GM12878 (cell line): ENCODE data around the gene ZDHHC14. TPM values are rescaled to one million over a fixed set of nuclear protein-coding genes. Genes with fewer than 3 reads are reported as not detected.
A peak's percentile ranks its signal among the peaks of the same experiment; 100 is the strongest.

Source experiments
- ATAC-seq: fragments of 200-7000 bp; cut with Tn5 transposase; 3 replicates; pipeline ENCODE4 v1.9.1; 2020; ENCODE audit warnings: mild to moderate bottlenecking, moderate library complexity
- BruUV-seq: library from RNA; stranded (reverse); fragments of 400-500 nt; replicated peaks from 2 replicates; lab custom pipeline; 2021; lab: Mats Ljungman, UMichigan
- CTCF ChIA-PET: fragments of 300-600 bp; sonication (Branson Sonifier 250); formaldehyde crosslinking; extraction: SDS; loops from one replicate; lab custom pipeline; 2021; ENCODE audit warnings: inconsistent platforms; lab: Yijun Ruan, JAX
- POLR2A ChIA-PET: fragments of 350-600 bp; formaldehyde crosslinking; extraction: SDS; loops from one replicate; lab custom pipeline; 2021; ENCODE audit warnings: inconsistent platforms; lab: Charles Lee
- RAD21 ChIA-PET: fragments of 300-600 bp; sonication (Branson Sonifier 250); formaldehyde crosslinking; loops from one replicate; lab custom pipeline; 2023; ENCODE audit warnings: antibody characterized with exemption; ENCODE audit not compliant: unreplicated experiment; lab: Charles Lee
- SMC1A ChIA-PET: fragments of 300-600 bp; sonication (Branson Sonifier 250); formaldehyde crosslinking; loops from one replicate; lab custom pipeline; 2023; ENCODE audit not compliant: unreplicated experiment, uncharacterized antibody; lab: Charles Lee
- DNase-seq: peaks from one replicate; pipeline ENCODE4 v3.0.0-alpha.2; 2011; ENCODE audit warnings: low read depth, low spot score
- FAIRE-seq: peaks from 3 replicates; lab custom pipeline; 2011; peaks lifted over from hg19 to GRCh38; lab: Jason Lieb, UNC
- H2AFZ ChIP-seq: 2 replicates; pipeline ENCODE4 v1.6.0; 2011; ENCODE audit warnings: low read depth, low read length, control low read depth; ENCODE audit not compliant: control insufficient read depth
- H3K27ac ChIP-seq: 2 replicates; pipeline ENCODE4 v1.5.1; 2011; ENCODE audit warnings: control low read depth; ENCODE audit not compliant: control insufficient read depth, insufficient read depth
- H3K27me3 ChIP-seq, 2 experiments: replicated peaks in 1 of 2; 2 replicates each; pipeline versions ENCODE4 v1.6.0 to v1.6.1; 2011; ENCODE audit warnings: low read length in 1 of 2; ENCODE audit not compliant: control insufficient read depth in 2 of 2, insufficient read depth in 2 of 2
- H3K36me3 ChIP-seq, 2 experiments: 2 replicates each; pipeline ENCODE4 v1.5.1; 2011; ENCODE audit warnings: low read length in 1 of 2; ENCODE audit not compliant: control insufficient read depth in 2 of 2, insufficient read depth in 2 of 2
- H3K4me1 ChIP-seq: 2 replicates; pipeline ENCODE4 v1.6.1; 2011; ENCODE audit warnings: mild to moderate bottlenecking, low read length, moderate library complexity, mixed read lengths; ENCODE audit not compliant: control insufficient read depth, insufficient read depth
- H3K4me2 ChIP-seq: 2 replicates; pipeline ENCODE4 v1.6.0; 2011; ENCODE audit warnings: control low read depth; ENCODE audit not compliant: control insufficient read depth, insufficient read depth
- H3K4me3 ChIP-seq: fragments of 200-600 bp; sonication (generic); 2 replicates; pipeline ENCODE4 v1.5.1; 2016
- H3K79me2 ChIP-seq: 2 replicates; pipeline ENCODE4 v1.6.0; 2011; ENCODE audit warnings: low read length; ENCODE audit not compliant: control insufficient read depth, insufficient read depth
- H3K9ac ChIP-seq: 2 replicates; pipeline ENCODE4 v1.8.0; 2011; ENCODE audit warnings: low read length, control low read depth, mixed read lengths; ENCODE audit not compliant: control insufficient read depth, insufficient read depth
- H3K9me3 ChIP-seq: replicated peaks from 3 replicates; pipeline ENCODE4 v1.5.1; 2011; ENCODE audit warnings: mild to moderate bottlenecking, low read length; ENCODE audit not compliant: control insufficient read depth, insufficient read depth
- H4K20me1 ChIP-seq: 2 replicates; pipeline ENCODE4 v1.6.0; 2011; ENCODE audit not compliant: control insufficient read depth, insufficient read depth
- BCLAF1 ChIP-seq: fragments of 450-650 bp; IDR thresholded peaks from 2 replicates; pipeline ENCODE4 v1.6.1; 2017; ENCODE audit warnings: antibody characterized with exemption, mild to moderate bottlenecking, moderate library complexity
- CBX5 ChIP-seq: sonication (generic); IDR thresholded peaks from 2 replicates; pipeline ENCODE4 v1.6.1; 2016; ENCODE audit warnings: low read depth, moderate library complexity, mild to moderate bottlenecking, inconsistent platforms
- CHD4 ChIP-seq: fragments of 200-600 bp; sonication (generic); IDR thresholded peaks from 2 replicates; pipeline ENCODE4 v1.6.1; 2016; ENCODE audit warnings: mild to moderate bottlenecking
- LARP7 ChIP-seq: fragments of 450-650 bp; IDR thresholded peaks from 2 replicates; pipeline ENCODE4 v1.6.1; 2017; ENCODE audit warnings: mild to moderate bottlenecking
- MLLT1 ChIP-seq: fragments of 450-650 bp; IDR thresholded peaks from 2 replicates; pipeline ENCODE4 v1.6.1; 2016; ENCODE audit warnings: mild to moderate bottlenecking
- NR2F1 ChIP-seq: fragments of 450-650 bp; conservative IDR thresholded peaks from 2 replicates; pipeline ENCODE4 v1.6.1; 2017; ENCODE audit warnings: mild to moderate bottlenecking
- PML ChIP-seq: IDR thresholded peaks from 2 replicates; pipeline ENCODE4 v1.6.1; 2012; ENCODE audit warnings: low read length, inconsistent platforms
- POLR2AphosphoS5 ChIP-seq: IDR thresholded peaks from 2 replicates; pipeline ENCODE4 v1.6.1; 2011; ENCODE audit warnings: mild to moderate bottlenecking, low read length, inconsistent platforms
- RUNX3 ChIP-seq: IDR thresholded peaks from 2 replicates; pipeline ENCODE4 v1.6.1; 2012; ENCODE audit warnings: low read length, inconsistent platforms
- WGBS: methylation state at CpG from one replicate; pipeline ENCODE4 v1.1.6; 2016; ENCODE audit warnings: low lambda C conversion rate; ENCODE audit not compliant: insufficient replicate concordance, insufficient coverage; ENCODE audit errors: missing lambda C conversion rate; 5-methylcytosine and 5-hydroxymethylcytosine counted together
- in situ Hi-C: fragments of 300-500 bp; cut with MboI; formaldehyde crosslinking; loops from 9 replicates; pipeline ENCODE4 v1.14.3; 2018; ENCODE audit warnings: mixed read lengths
- intact Hi-C: fragments of 100-400 bp; cut with micrococcal nuclease; formaldehyde crosslinking; loops from one replicate; pipeline ENCODE4 v1.14.2; 2022; ENCODE audit not compliant: unreplicated experiment
- polyA plus RNA-seq, 11 experiments: library from polyadenylated mRNA; depleted of rRNA in 4 of 11; unstranded in 6 of 11; stranded (reverse) in 5 of 11; fragments of >200 nt; fragmentation: Nextera tagmentation in 4 of 11; fragmentation: Illumina TruSeq in 1 of 11; extraction: Ambion mirVana in 4 of 11; extraction: Trizol in 1 of 11; gene quantifications; 1 replicate in 1 of 11; 2 replicates in 10 of 11; pipeline versions ENCODE4 v1.2.1 to v1.2.3, GENCODE V29; 2011 to 2016; ENCODE audit warnings: inconsistent platforms in 2 of 11, missing spikeins in 2 of 11, low read depth in 1 of 11
- total RNA-seq, 4 experiments: library from RNA; depleted of rRNA in 3 of 4; stranded (reverse); fragments of >200 nt in 3 of 4; fragmentation: Illumina TruSeq in 1 of 4; extraction: Trizol in 1 of 4; gene quantifications; 2 replicates each; pipeline versions ENCODE4 v1.2.1 to v1.2.3, GENCODE V29; 2013 to 2021
- TF ChIP-seq, protein P1 (sequence below): fragments of 450-650 bp; IDR thresholded peaks from 2 replicates; pipeline ENCODE4 v1.6.1; 2017; ENCODE audit warnings: mild to moderate bottlenecking, moderate library complexity
- TF ChIP-seq, protein P2 (sequence below): fragments of 450-650 bp; IDR thresholded peaks from 2 replicates; pipeline ENCODE4 v1.6.1; 2016; ENCODE audit warnings: mild to moderate bottlenecking

The ZDHHC14 gene
- total and polyA plus RNA-seq, 10 of the 15 experiments (the other 5 are each of a cell fraction or from before 2014, with no cell fraction given) = 0.15 to 16.0 (median 0.76) TPM; not detected in 1

GRCh38 chr6:157556671-157557430, 175.9 kb downstream of the ZDHHC14 start:
- Histone ChIP-seq H3K4me1 (peaks cover 51% of the 10 kb centered on the region), H3K9me3 (peaks cover 2% of the 10 kb centered on the region; the same call in 2 of the 3 replicates), H4K20me1 (no peaks in the 10 kb centered on the region), H3K4me3 (no peak overlapping the region), H2AFZ (no peak overlapping the region; the same call in 1 of the 2 replicates), H3K79me2 (no peaks in the 10 kb centered on the region), H3K9ac (peak overlapping the region; percentile 7), H3K4me2 (peak overlapping the region; percentile 82), H3K27ac (peak overlapping the region; percentile 46), H3K27me3 (no peaks in the 10 kb centered on the region), H3K36me3 (no peaks in the 10 kb centered on the region; a peak in 1 of 4 replicates)
- in situ Hi-C loops (no loop called here), intact Hi-C loops (no loop called here)
- ATAC-seq (peak; percentile 27), DNase-seq (no peak), FAIRE-seq (no peak)
- CTCF ChIA-PET = interaction anchor here (0.6 to 1.6 kb wide), 10 partner anchors 13 to 111 kb away, joined by 3 to 7 read pairs (median 4); no protein-coding TSS in a partner anchor
- 46% methylated on average over 21 of the region's 21 CpGs for whole genome bisulfite sequencing
- POLR2A ChIA-PET = interaction anchor here (0.6 to 11.0 kb wide), 8 partner anchors 12 to 316 kb away, joined by 3 to 170 read pairs (median 4); no protein-coding TSS in a partner anchor
- RAD21 ChIA-PET = interaction anchor here (1.0 to 9.6 kb wide), 8 partner anchors 13 to 242 kb away, joined by 3 to 350 read pairs (median 6); no protein-coding TSS in a partner anchor
- SMC1A ChIA-PET = interaction anchor here (0.7 to 17.5 kb wide), 12 partner anchors 13 to 242 kb away, joined by 3 to 431 read pairs (median 4); partner anchors contain the start of gene TMEM242
- TSS peak; percentile 94 for BruUV-seq
- 0 out of 2 replicates have a peak, but pooled peaks have one; percentile 29 for TF ChIP-seq LARP7
- TF ChIP-seq, protein P1, sequence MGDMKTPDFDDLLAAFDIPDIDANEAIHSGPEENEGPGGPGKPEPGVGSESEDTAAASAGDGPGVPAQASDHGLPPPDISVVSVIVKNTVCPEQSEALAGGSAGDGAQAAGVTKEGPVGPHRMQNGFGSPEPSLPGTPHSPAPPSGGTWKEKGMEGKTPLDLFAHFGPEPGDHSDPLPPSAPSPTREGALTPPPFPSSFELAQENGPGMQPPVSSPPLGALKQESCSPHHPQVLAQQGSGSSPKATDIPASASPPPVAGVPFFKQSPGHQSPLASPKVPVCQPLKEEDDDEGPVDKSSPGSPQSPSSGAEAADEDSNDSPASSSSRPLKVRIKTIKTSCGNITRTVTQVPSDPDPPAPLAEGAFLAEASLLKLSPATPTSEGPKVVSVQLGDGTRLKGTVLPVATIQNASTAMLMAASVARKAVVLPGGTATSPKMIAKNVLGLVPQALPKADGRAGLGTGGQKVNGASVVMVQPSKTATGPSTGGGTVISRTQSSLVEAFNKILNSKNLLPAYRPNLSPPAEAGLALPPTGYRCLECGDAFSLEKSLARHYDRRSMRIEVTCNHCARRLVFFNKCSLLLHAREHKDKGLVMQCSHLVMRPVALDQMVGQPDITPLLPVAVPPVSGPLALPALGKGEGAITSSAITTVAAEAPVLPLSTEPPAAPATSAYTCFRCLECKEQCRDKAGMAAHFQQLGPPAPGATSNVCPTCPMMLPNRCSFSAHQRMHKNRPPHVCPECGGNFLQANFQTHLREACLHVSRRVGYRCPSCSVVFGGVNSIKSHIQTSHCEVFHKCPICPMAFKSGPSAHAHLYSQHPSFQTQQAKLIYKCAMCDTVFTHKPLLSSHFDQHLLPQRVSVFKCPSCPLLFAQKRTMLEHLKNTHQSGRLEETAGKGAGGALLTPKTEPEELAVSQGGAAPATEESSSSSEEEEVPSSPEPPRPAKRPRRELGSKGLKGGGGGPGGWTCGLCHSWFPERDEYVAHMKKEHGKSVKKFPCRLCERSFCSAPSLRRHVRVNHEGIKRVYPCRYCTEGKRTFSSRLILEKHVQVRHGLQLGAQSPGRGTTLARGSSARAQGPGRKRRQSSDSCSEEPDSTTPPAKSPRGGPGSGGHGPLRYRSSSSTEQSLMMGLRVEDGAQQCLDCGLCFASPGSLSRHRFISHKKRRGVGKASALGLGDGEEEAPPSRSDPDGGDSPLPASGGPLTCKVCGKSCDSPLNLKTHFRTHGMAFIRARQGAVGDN = peak; percentile 29
- TF ChIP-seq MLLT1 = peak; percentile 48; the same call in 1 of the 2 replicates
- TF ChIP-seq NR2F1 = 0 out of 2 replicates have a peak, but pooled peaks have one; percentile 5
- 0 out of 2 replicates have a peak, but pooled peaks have one; percentile 14 for TF ChIP-seq CBX5
- no peak for TF ChIP-seq RUNX3
- TF ChIP-seq PML = no peak
- no peak for TF ChIP-seq CHD4
- 0 out of 2 replicates have a peak, but pooled peaks have one; percentile 46 for TF ChIP-seq POLR2AphosphoS5
- TF ChIP-seq, protein P2, sequence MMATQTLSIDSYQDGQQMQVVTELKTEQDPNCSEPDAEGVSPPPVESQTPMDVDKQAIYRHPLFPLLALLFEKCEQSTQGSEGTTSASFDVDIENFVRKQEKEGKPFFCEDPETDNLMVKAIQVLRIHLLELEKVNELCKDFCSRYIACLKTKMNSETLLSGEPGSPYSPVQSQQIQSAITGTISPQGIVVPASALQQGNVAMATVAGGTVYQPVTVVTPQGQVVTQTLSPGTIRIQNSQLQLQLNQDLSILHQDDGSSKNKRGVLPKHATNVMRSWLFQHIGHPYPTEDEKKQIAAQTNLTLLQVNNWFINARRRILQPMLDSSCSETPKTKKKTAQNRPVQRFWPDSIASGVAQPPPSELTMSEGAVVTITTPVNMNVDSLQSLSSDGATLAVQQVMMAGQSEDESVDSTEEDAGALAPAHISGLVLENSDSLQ = peak; percentile 56; the same call in 1 of the 2 replicates
- no peak for TF ChIP-seq BCLAF1
